ENCODE measurements around the gene METTL6. TPM values are rescaled to one million over a fixed set of nuclear protein-coding genes. Genes with fewer than 3 reads are reported as not detected.

METTL6 gene
- total RNA-seq, 1 experiment from 2014 or later = 19.3 TPM

Other genes starting within 250 kb of the METTL6 start
- gene CAPN7, start 221.3 kb downstream of the METTL6 start, total RNA-seq (2014; rRNA removed; shearing (Covaris generic)) = 20.0 and 23.6 TPM in 2 replicates
- 7.6 and 10.4 TPM in 2 replicates for gene SH3BP5, start 95.0 kb downstream of the METTL6 start, total RNA-seq (2014; rRNA removed; shearing (Covaris generic))
- gene EAF1, start 54 bp upstream of the METTL6 start, total RNA-seq (2014; rRNA removed; shearing (Covaris generic)) = 13.1 and 16.0 TPM in 2 replicates
- 0.29 TPM in 1 of 2 replicates, not detected in the other for gene COLQ, start 94.2 kb upstream of the METTL6 start, total RNA-seq (2014; rRNA removed; shearing (Covaris generic))
- 7.5 and 14.1 TPM in 2 replicates for gene HACL1, start 174.0 kb upstream of the METTL6 start, total RNA-seq (2014; rRNA removed; shearing (Covaris generic))
- 13.4 and 21.9 TPM in 2 replicates for gene BTD, start 174.2 kb upstream of the METTL6 start, total RNA-seq (2014; rRNA removed; shearing (Covaris generic))